ENCODE data around the gene NT5E. TPM values are rescaled to one million over a fixed set of nuclear protein-coding genes. Genes with fewer than 3 reads are reported as not detected.

Gene NT5E
- total and polyA plus RNA-seq, 2 experiments from 2014 or later: 0.18 to 1.5 TPM

- H4K20me1 ChIP-seq (replicated peaks; ENCODE audit: insufficient read depth): no peaks in the 10 kb centered on the region
- H3K36me3 Mint-ChIP-seq (ENCODE audit: low read depth): no peaks in the 10 kb centered on the region
- H3K4me1 ChIP-seq (ENCODE audit: insufficient read depth): peaks cover 28% of the 10 kb centered on the region
- no peak overlapping the region for H2AFZ ChIP-seq
- H3K27me3 Mint-ChIP-seq (ENCODE audit: insufficient read depth, low read depth, poor library complexity): peaks cover 12% of the 10 kb centered on the region
- no peaks in the 10 kb centered on the region for H3K79me2 ChIP-seq (replicated peaks; ENCODE audit: insufficient read depth)
- no peak for DNase-seq (ENCODE audit: low spot score)
- H3K4me3 ChIP-seq: no peak overlapping the region
- H3K27ac ChIP-seq (ENCODE audit: low read depth): no peak overlapping the region
- no peak overlapping the region for H3K4me2 ChIP-seq
- peaks cover 17% of the 10 kb centered on the region for H3K27me3 ChIP-seq (ENCODE audit: insufficient read depth)
- no peaks in the 10 kb centered on the region for H3K9me3 Mint-ChIP-seq
- no peak overlapping the region for H3K4me3 Mint-ChIP-seq
- no peak for TF ChIP-seq ZNF331 (CRISPR knock-in tag; IDR thresholded peaks at IDR 0.05; ENCODE audit: low read depth)
- TF ChIP-seq STAT1 (IDR thresholded peaks at IDR 0.05; ENCODE audit: unreplicated experiment): no peak
- no peak for TF ChIP-seq ZNF462 (CRISPR knock-in tag; IDR thresholded peaks at IDR 0.05)
- TF ChIP-seq NANOG (IDR thresholded peaks at IDR 0.05; ENCODE audit: borderline replicate concordance): no peak
- TF ChIP-seq CREB1 (CRISPR knock-in tag; IDR thresholded peaks at IDR 0.05; ENCODE audit: low read depth): no peak
- TF ChIP-seq EZH2phosphoT487 (IDR thresholded peaks at IDR 0.05; ENCODE audit: unreplicated experiment): no peak
- no peak for TF ChIP-seq CTCF (conservative IDR thresholded peaks at IDR 0.05; ENCODE audit: low read depth in 2 of 2)
- no peak for TF ChIP-seq REST (IDR thresholded peaks at IDR 0.05; ENCODE audit: unreplicated experiment)
- no peak for TF ChIP-seq ZNF114 (CRISPR knock-in tag; IDR thresholded peaks at IDR 0.05)
- TF ChIP-seq JUNB (IDR thresholded peaks at IDR 0.05; ENCODE audit: unreplicated experiment): no peak
- H3K4me1 Mint-ChIP-seq: peaks cover 29% of the 10 kb centered on the region
- no peak overlapping the region for H3K27ac Mint-ChIP-seq
- peaks cover 11% of the 10 kb centered on the region for H3K9me2 ChIP-seq (ENCODE audit: insufficient read depth)
- no peak for ATAC-seq
- H3F3A ChIP-seq (replicated peaks; ENCODE audit: low read depth): no peaks in the 10 kb centered on the region
- no peaks in the 10 kb centered on the region for H3K36me3 ChIP-seq (ENCODE audit: insufficient read depth)
Observed at GRCh38 chr6:85456782-85457181, 6.9 kb downstream of the NT5E start.
